ENCODE data around the gene RIOX2.

RIOX2 gene

DNA sequence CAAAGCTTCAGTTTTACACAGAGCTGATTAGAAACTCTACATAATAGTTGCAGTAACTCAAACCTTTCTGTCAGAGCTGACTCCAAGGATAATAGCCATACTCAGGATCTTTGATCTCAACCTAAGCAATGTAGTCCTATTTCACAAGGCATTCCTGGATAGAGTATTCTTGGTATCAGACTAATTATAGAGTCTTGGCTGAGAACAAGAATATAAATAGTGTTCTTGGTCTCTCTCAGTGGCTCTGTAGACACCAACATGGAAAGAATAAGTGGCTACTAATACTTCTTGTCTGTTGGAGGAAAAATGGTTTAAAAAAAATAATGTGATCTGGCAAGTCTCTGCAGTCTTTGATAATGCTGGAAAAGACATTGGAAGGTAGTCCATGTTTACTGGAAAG, 55.7 kb downstream of the RIOX2 start:
- no peaks in the 10 kb centered on the region for H3F3A ChIP-seq (ENCODE audit: low read depth)
- H3K4me2 ChIP-seq (ENCODE audit: low read depth, low read length, poor library complexity, severe bottlenecking): no peak overlapping the region
- H2AFZ ChIP-seq (ENCODE audit: low read length): no peak overlapping the region
- H3K9me2 ChIP-seq (replicated peaks; ENCODE audit: low read depth, low read length): no peaks in the 10 kb centered on the region
- H3K4me1 ChIP-seq (ENCODE audit: insufficient read depth, low read length, poor library complexity, severe bottlenecking): peaks cover 12% of the 10 kb centered on the region
- H3K27me3 ChIP-seq (ENCODE audit: insufficient read depth, low read length, poor library complexity, severe bottlenecking): no peaks in the 10 kb centered on the region
- no peak overlapping the region for H3K4me3 ChIP-seq (ENCODE audit: low read length, poor library complexity, severe bottlenecking)
- TF ChIP-seq EZH2phosphoT487 (IDR thresholded peaks at IDR 0.05; ENCODE audit: borderline replicate concordance): no peak
- TF ChIP-seq, protein P1, sequence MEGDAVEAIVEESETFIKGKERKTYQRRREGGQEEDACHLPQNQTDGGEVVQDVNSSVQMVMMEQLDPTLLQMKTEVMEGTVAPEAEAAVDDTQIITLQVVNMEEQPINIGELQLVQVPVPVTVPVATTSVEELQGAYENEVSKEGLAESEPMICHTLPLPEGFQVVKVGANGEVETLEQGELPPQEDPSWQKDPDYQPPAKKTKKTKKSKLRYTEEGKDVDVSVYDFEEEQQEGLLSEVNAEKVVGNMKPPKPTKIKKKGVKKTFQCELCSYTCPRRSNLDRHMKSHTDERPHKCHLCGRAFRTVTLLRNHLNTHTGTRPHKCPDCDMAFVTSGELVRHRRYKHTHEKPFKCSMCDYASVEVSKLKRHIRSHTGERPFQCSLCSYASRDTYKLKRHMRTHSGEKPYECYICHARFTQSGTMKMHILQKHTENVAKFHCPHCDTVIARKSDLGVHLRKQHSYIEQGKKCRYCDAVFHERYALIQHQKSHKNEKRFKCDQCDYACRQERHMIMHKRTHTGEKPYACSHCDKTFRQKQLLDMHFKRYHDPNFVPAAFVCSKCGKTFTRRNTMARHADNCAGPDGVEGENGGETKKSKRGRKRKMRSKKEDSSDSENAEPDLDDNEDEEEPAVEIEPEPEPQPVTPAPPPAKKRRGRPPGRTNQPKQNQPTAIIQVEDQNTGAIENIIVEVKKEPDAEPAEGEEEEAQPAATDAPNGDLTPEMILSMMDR (conservative IDR thresholded peaks at IDR 0.05; ENCODE audit: low read length): no peak
- H3K9me3 ChIP-seq (ENCODE audit: insufficient read depth, low read depth, low read length): no peaks in the 10 kb centered on the region
- no peaks in the 10 kb centered on the region for H3K36me3 ChIP-seq (ENCODE audit: insufficient read depth, low read length)
- no peak overlapping the region for H3K9ac ChIP-seq (ENCODE audit: low read depth, low read length, poor library complexity, severe bottlenecking)
- no peaks in the 10 kb centered on the region for H3K79me2 ChIP-seq (ENCODE audit: insufficient read depth, low read length)
- no peaks in the 10 kb centered on the region for H4K20me1 ChIP-seq (ENCODE audit: insufficient read depth, low read length, poor library complexity, severe bottlenecking)

- Histone ChIP-seq H3K4me3 (ENCODE audit: low read length, poor library complexity, severe bottlenecking) (no peak overlapping the region), H2AFZ (ENCODE audit: low read length) (no peak overlapping the region), H4K20me1 (ENCODE audit: insufficient read depth, low read length, poor library complexity, severe bottlenecking) (no peaks in the 10 kb centered on the region), H3K4me2 (ENCODE audit: low read depth, low read length, poor library complexity, severe bottlenecking) (no peak overlapping the region), H3K9ac (ENCODE audit: low read depth, low read length, poor library complexity, severe bottlenecking) (no peak overlapping the region), H3K36me3 (ENCODE audit: insufficient read depth, low read length) (no peaks in the 10 kb centered on the region), H3F3A (ENCODE audit: low read depth) (no peaks in the 10 kb centered on the region), H3K79me2 (ENCODE audit: insufficient read depth, low read length) (no peaks in the 10 kb centered on the region), H3K27me3 (ENCODE audit: insufficient read depth, low read length, poor library complexity, severe bottlenecking) (no peaks in the 10 kb centered on the region), H3K4me1 (ENCODE audit: insufficient read depth, low read length, poor library complexity, severe bottlenecking) (peaks cover 22% of the 10 kb centered on the region), H3K9me2 (replicated peaks; ENCODE audit: low read depth, low read length) (no peaks in the 10 kb centered on the region), H3K9me3 (ENCODE audit: insufficient read depth, low read depth, low read length) (no peaks in the 10 kb centered on the region)
- TF ChIP-seq, protein P1 (conservative IDR thresholded peaks at IDR 0.05; ENCODE audit: low read length): no peak
- no peak for TF ChIP-seq EZH2phosphoT487 (IDR thresholded peaks at IDR 0.05; ENCODE audit: borderline replicate concordance)
These were observed 57.8 kb downstream of the RIOX2 start for GRCh38 chr3:97914388-97914787.

DNA sequence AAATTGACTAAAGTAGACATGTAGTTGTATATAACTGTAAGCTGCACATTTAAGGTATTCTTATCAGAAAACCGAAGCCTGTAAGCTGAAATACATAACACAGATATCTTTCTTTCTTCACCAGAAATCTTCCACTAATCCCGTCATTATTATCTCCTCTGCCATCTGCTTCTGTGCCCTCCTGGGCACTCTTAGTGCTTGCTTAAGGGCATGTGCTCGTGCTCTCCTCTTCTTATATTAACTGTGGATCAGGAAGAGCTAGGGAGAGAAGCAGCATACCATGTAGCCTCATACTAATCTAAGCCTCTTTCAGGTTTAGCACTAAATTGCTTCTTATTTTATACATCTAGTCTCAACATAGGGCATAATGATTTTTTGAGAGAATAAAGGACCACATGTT, 60.8 kb downstream of the RIOX2 start:
- no peak for TF ChIP-seq EZH2phosphoT487 (IDR thresholded peaks at IDR 0.05; ENCODE audit: borderline replicate concordance)
- TF ChIP-seq, protein P1 (conservative IDR thresholded peaks at IDR 0.05; ENCODE audit: low read length): no peak
- no peaks in the 10 kb centered on the region for H3K9me2 ChIP-seq (replicated peaks; ENCODE audit: low read depth, low read length)
- H2AFZ ChIP-seq (ENCODE audit: low read length): no peak overlapping the region
- no peaks in the 10 kb centered on the region for H3F3A ChIP-seq (ENCODE audit: low read depth)
- no peaks in the 10 kb centered on the region for H3K79me2 ChIP-seq (ENCODE audit: insufficient read depth, low read length)
- H3K36me3 ChIP-seq (ENCODE audit: insufficient read depth, low read length): no peaks in the 10 kb centered on the region
- no peaks in the 10 kb centered on the region for H3K27me3 ChIP-seq (ENCODE audit: insufficient read depth, low read length, poor library complexity, severe bottlenecking)
- H3K9me3 ChIP-seq (ENCODE audit: insufficient read depth, low read depth, low read length): no peaks in the 10 kb centered on the region
- H4K20me1 ChIP-seq (ENCODE audit: insufficient read depth, low read length, poor library complexity, severe bottlenecking): no peaks in the 10 kb centered on the region
- H3K9ac ChIP-seq (ENCODE audit: low read depth, low read length, poor library complexity, severe bottlenecking): no peak overlapping the region
- H3K4me1 ChIP-seq (ENCODE audit: insufficient read depth, low read length, poor library complexity, severe bottlenecking): peaks cover 22% of the 10 kb centered on the region
- H3K4me3 ChIP-seq (ENCODE audit: low read length, poor library complexity, severe bottlenecking): no peak overlapping the region
- H3K4me2 ChIP-seq (ENCODE audit: low read depth, low read length, poor library complexity, severe bottlenecking): peak overlapping the region; percentile 43

Measured in Loucy (cell line).